ENCODE measurements around the gene SLC43A3.

SLC43A3 gene

GRCh38 chr11:57427727-57428082 lies 784 bp upstream of the SLC43A3 start:
- no peak for DNase-seq (ENCODE audit: low read depth)

- peak; percentile 53 for DNase-seq (ENCODE audit: low read depth)
These were observed 437 bp downstream of the SLC43A3 start for GRCh38 chr11:57426439-57426928.

DNA sequence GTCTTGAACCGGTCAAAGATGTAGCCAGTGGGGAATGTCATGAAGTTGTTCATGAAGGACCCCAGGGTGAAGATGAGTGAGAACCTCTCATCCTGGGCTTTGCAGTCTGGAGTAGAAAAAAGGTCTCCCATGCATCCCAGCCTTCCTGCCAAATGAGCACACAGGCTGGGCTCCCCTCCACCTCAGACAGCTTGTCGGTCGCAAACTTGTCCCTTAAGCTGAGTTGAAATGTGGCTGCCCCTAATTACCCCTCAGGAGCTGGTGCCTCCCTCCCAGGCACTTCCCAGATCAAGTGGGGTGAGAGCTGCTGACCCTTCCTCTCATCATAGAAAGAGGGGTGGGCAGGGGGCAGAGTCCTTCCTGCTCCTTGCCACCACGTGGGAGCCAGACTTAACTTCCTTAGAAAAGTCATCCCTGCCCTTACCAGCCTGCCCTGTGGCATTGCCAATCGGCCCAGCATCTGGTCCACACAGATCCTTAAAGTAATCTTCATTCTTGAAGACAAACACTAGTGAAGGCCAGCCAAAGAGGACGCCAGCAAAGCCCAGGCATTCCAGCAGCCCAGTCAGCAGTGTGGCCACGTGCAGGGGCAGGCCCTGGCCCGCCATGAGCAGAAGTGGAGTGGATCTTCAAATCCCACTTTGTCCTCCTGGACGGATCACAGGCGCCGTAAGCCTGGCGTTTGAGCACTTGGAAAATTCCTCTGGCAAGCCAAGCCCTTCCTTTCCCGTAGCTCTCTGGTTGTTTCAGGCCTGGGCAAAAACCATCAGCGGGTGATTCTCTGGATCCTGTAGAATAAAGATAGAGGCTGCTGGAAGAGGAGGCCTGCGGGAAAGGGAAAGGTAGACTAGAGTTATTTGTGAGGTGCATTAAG lies 1.1 kb downstream of the SLC43A3 start:
- DNase-seq (ENCODE audit: low read depth), result peak; percentile 48

GRCh38 chr11:57424792-57425564 lies 1.9 kb downstream of the SLC43A3 start:
- DNase-seq (ENCODE audit: low read depth), result peak; percentile 93

GRCh38 chr11:57424137-57424791 lies 2.7 kb downstream of the SLC43A3 start:
- DNase-seq (ENCODE audit: low read depth), result no peak

- no peak for DNase-seq (ENCODE audit: low read depth)
These were observed 4.3 kb downstream of the SLC43A3 start for GRCh38 chr11:57422669-57423068.

GRCh38 chr11:57421805-57422204 lies 5.1 kb downstream of the SLC43A3 start:
- no peak for DNase-seq (ENCODE audit: low read depth)

DNA sequence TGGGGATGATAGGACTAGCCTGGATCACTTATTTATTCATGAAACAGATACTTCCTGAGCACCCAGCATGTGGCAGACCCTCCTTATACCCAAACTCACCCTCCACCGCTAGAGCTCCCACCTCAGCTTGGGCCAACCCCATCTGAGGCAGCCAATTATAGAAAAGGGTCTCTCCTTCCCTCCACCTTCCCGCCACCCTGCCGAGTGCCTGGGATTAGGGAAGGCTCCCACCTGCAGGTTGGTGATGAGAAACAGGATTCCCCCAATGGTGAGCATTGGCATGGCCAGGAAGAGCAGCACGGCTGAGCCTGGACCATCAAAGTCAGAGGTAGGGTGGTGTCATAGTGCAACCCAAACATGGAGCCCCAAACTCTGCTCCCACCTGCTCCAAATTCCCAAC lies 5.9 kb downstream of the SLC43A3 start:
- DNase-seq (ENCODE audit: low read depth), result no peak

DNA sequence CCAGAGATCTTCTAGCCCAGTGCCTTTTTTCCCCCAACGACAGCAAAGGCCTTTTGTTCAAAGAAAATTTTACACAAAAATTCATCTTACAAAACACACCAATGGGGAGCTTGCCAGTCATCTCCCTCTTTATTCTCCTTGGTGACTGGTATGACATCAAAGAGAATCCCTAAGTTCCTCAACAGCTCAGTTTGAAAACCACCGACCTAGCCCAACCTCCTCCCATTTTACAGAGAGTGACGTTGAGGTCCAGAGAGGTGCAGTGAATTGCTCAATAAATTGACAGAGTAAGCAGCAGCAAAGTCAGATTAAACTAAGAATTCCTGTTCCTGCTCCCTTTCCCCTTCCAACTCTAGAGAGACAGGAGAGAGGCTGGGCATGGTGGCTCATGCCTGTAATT lies 7.8 kb downstream of the SLC43A3 start:
- DNase-seq (ENCODE audit: low read depth), result no peak

DNA sequence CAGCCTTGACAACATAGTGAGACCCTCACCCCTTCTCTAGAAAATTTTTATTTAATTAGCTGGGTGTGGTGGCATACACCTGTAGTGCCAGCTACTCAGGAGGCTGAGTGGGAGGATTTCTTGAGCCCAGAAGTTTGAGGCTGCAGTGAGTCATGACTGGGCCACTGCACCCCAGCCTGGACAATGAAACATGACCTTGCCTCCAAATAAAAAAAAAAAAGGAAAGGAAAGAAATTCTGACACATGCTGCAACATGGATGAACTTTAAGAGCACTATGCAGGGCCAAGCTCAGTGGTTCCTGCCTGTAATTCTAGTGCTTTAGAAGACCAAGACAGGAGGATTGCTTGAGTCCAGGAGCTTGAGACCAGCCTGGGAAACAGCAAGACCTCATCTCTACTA lies 8.8 kb downstream of the SLC43A3 start:
- DNase-seq (ENCODE audit: low read depth), result no peak

GRCh38 chr11:57417056-57417455 lies 9.9 kb downstream of the SLC43A3 start:
- DNase-seq (ENCODE audit: low read depth), result peak; percentile 64

DNA sequence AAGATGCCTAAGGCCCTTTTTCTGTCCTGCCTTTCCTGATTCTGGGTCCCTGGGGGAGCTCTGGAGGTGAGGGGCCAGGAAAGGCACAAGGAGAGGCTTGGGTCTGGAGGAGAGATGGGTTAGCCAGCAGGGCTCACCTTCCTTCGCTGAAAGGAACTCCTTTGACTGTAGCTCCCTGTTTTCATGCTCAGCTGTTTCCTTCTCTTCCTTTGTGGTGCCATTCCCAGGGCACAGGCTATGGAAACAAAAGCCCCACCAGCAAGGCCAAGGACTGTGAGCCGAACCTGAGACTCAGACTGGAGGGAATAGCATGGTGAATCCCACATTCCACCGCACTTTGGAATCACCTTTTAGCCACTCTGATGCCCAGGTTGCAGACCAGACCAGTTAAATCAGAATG lies 10.5 kb downstream of the SLC43A3 start:
- no peak for DNase-seq (ENCODE audit: low read depth)

- DNase-seq (ENCODE audit: low read depth), result no peak
These were observed 12.2 kb downstream of the SLC43A3 start for GRCh38 chr11:57414612-57415212.

DNA sequence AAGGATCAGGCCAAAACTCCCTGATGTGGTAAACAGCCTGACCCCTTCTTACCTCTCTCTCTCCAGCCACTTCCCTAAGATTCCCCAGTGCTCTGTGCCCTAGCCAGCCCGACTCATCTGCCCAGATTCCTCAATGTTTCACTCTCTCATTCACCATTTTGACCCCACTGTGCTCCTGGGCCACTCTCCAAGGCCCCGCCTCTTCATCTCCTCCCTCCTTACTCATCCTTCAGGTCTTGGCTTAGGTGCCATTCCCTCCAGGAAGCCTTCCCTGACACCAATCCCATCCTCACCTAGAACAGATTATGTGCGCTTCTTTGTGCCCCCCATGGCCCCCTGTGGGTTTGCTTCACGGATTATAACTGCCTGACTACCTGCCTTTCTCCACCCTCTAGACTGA lies 13.2 kb downstream of the SLC43A3 start:
- no peak for DNase-seq (ENCODE audit: low read depth)

DNA sequence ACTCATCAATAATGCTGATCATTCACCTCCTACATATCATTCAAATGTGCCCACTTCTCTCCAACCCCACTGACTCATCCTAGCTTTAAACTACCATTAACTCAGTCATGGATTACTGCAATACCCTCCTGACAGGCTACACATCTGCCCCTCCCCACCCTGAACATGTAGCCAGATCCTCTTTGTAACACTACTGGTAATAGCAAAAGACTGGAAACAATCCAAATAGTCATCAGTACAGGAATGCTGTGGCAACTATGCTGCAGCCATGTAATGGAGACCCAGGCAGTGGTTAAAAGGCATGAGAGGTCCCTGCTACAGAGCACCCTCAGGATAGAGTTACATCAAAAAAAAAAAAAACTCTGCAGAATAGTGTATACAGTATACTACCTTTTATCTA lies 16.6 kb downstream of the SLC43A3 start:
- peak; percentile 72 for DNase-seq (ENCODE audit: low read depth)

GRCh38 chr11:57409321-57410100 lies 17.4 kb downstream of the SLC43A3 start:
- DNase-seq (ENCODE audit: low read depth), result no peak

GRCh38 chr11:57408771-57409170 lies 18.1 kb downstream of the SLC43A3 start:
- DNase-seq (ENCODE audit: low read depth), result no peak

DNA sequence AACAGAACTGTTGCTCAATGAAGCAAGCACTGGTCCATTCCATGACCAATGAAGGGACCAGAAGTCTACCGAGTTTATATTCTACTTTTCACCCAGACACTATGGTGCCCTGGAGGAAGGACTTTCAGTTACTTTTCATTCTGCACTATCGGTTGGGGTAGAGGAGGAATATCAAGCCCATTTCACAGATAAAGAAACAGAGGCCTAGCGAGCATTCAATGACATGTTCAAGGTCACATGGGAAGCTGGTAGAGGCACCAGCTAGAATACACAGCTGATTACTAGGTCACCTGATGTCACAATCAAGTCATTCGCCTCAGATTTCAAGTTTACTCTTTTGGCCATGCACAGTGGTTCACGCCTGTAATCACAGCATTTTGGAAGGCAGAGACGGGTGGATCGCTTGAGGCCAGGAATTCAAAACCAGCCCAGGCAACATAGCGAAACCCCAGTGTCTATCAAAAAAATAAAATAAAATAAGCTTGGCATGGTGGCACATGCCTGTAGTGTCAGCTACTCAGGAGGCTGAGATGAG lies 18.9 kb downstream of the SLC43A3 start:
- DNase-seq (ENCODE audit: low read depth), result no peak

DNA sequence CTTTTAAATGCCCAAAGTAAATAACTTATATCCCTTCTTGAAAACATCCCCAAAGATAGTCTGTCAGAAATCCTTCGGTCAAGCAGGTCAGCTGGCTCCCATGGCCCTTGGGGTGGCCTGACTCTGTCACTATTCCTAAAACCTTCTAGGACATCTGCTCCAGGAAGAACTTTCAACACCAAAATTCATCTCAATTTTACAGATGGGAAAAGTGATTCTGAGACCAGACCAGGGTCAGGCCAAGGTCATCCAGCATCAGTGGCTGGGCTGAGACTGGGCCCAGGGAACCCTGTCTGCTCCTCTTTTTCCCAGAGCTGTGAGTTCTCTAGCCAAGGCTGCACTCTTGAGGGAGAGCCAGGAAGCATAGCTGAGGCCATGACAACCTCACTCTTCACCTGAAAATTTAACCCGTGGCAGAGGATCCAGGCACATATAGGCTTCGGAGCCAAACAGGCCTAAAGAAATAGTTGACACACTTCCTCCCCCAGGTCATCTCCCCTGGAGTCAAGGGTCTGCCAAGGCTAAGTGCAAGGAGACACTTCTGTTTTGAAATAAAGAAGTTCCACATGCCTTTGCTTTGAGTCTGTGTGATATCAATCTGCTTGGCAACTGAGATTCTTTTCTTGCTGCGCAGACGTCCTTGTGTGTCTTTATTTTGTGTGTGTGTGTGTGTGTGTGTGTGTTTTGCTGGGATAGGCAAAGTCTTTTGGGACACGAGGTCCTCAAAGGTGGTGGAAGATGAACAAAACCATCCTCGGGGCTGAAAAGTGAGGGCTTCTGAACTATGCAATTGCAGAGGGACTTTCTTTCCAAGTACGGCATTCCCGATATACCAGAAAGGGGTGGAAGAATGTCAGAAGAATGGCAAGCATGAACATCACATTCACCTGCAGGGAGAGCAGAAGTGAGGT lies 19.7 kb downstream of the SLC43A3 start:
- peak; percentile 31 for DNase-seq (ENCODE audit: low read depth)

DNA sequence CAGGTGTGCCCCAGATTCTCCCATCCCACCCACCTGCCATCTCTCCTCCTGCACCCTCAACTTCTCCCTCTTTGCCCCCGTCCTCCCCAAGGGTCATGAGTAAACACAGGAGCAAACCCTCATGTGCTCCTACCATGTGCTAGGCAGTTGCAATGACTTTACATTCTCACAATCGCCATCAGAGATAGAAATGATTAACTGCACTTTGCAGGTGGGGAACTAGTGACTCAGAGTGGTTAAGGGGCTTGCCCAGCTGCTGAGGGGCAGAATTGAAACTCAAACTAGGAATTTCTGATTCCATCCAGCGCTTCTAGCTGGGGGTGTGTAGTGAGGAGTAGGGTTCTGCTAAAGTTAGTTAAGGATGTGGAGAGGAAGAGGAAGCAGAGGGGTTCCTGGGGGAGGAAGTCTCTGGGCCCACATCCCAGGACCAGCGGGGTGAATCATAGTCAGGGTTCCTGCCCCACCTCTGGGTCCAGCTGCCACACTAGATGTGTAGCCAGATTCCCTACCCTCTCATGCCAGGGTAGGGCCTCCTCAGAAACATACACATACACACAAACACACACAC lies 20.5 kb downstream of the SLC43A3 start:
- DNase-seq (ENCODE audit: low read depth), result peak; percentile 32
